Epithelial cell of prostate (primary cell): ENCODE data around the gene HNRNPM.
"Not testable (repeated sequence)": the region's sequence is repeated elsewhere in the genome, so short reads cannot be mapped to it uniquely, and the experiment has no call there.

ENCODE experiments used
- DNase-seq: peaks from one replicate; pipeline ENCODE4 v3.0.0-alpha.2; 2011; ENCODE audit warnings: low read depth, low spot score
- H3K27ac ChIP-seq: fragments of 450-650 bp; 2 replicates; pipeline ENCODE4 v1.5.1; 2017; ENCODE audit warnings: mild to moderate bottlenecking

HNRNPM gene

DNA sequence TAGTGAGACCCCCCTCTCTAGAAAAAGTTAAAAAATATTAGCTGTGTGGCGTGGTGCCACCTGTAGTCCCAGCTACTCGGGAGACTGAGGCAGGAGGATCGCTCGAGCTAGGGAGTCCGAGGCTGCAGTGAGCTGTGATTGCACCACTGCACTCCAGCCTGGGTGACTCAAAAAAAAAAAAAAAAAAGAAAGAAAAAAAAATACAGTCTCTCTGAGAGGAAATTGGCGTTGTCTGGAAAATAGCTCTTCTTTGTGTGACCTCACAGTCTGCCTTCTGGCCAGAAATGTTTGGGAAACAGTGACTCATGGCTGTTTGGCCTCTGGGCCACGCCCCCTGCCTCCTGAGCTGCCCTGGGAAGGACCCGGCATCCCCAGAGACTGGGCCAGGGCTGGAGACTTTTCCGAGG, 21.0 kb upstream of the HNRNPM start:
- no peak overlapping the region for H3K27ac ChIP-seq
- peak; percentile 63 for DNase-seq

DNA sequence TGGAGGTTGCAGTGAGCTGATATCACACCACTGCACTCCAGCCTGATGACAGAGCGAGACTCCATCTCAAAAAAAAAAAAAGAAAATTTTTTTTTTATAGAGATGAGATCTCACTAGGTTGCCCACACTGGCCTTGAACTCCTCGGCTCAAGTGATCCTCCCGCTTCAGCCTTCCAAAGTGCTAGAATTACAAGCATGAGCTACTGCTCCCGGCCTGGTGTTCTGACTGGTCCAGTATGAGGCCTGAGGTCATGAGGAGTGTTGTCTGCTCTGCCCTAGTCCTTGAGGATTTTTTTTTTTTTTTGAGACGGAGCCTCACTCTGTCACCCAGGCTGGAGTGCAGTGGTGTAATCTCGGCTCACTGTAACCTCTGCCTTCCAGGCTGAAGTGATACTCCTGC, 19.4 kb upstream of the HNRNPM start:
- not testable (repeated sequence) for DNase-seq, H3K27ac ChIP-seq

DNA sequence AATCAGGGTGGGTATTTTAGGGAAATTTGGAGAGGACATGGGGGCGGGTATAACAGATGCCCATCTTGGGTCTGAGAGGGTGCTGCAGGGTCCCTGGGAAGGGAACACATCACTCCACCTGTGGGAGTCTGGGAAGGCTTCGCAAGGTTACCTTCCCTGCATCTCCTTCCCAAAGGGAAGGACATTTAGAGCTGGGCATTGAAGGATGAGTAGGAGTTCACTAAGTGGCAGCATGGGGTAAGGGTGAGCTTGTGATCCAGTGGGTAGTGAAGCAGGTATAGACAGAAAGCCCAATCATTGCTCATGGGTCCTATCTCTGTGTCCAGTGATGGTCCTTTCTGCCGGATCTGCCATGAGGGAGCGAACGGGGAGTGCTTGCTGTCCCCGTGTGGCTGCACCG, 18.5 kb upstream of the HNRNPM start:
- no peak for DNase-seq
- H3K27ac ChIP-seq = no peak overlapping the region

DNA sequence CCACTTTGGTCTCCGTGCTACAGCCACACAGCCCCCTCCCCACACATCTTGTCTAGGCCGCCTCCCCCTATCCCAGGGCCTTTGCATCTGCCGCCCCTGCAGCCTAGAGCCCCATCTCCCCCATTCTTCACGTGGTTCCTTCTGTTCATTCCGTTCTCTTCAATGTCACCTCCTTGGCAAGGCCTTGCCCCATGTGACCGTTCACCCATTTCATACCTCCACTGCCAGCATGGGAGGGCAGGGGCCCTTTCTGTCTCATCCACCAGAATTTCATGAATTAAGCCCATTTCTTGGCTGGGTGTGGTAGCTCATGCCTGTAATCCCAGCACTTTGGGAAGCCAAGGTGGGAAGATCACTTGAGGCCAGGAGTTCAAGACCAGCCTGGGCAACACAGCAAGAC, 15.7 kb upstream of the HNRNPM start:
- no peak for DNase-seq
- H3K27ac ChIP-seq = no peak overlapping the region

DNA sequence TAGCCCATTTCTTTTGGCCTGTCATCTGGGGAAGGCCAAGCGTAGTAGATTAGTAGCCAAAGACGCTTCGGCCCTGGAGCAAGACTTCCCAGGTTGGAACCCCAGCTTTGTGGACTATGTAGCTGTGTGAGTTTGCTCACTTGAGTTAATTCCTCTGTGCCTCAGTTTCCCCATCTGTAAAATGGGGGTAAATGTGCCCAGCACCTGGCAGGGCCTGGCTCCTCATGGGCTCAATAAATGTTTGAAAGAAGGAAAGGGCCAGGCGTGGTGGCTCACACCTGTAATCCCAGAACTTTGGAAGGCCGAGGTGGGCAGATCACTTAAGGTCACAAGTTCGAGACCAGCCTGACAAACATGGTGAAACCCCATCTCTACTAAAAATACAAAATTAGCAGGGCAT, 14.9 kb upstream of the HNRNPM start:
- no peak overlapping the region for H3K27ac ChIP-seq
- DNase-seq = no peak

GRCh38 chr19:8430650-8431049, 14.1 kb upstream of the HNRNPM start:
- H3K27ac ChIP-seq = no peak overlapping the region
- no peak for DNase-seq

- no peak for DNase-seq
- H3K27ac ChIP-seq = no peak overlapping the region
Observed at GRCh38 chr19:8438236-8438635, 6.5 kb upstream of the HNRNPM start.

- H3K27ac ChIP-seq = no peak overlapping the region
- no peak for DNase-seq
Observed at GRCh38 chr19:8441725-8442544, 2.8 kb upstream of the HNRNPM start.

DNA sequence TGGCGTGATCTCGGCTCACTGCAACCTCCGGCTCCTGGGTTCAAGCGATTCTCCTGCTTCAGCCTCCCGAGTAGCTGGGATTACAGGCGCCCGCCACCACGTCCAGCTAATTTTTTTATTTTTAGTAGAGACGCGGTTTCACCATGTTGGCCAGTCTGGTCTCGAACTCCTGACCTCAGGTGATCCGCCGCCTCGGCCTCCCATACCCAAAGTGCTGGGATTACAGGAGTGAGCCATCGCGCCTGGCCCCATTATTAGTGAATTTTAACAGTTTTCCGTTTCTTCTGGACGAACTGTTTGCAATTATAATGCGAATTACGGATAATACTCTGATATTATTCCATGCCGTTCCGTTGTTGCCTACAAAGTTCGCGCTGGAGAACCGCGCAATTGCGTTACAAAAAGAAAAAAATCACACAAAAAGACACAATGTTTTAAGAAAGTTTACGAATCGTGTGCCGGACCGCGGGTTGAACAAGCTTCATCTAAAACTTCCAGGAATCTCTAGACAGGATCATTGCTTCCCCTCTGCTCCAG, 567 bp upstream of the HNRNPM start:
- DNase-seq = not testable (repeated sequence)
- peak overlapping the region; percentile 68 for H3K27ac ChIP-seq

DNA sequence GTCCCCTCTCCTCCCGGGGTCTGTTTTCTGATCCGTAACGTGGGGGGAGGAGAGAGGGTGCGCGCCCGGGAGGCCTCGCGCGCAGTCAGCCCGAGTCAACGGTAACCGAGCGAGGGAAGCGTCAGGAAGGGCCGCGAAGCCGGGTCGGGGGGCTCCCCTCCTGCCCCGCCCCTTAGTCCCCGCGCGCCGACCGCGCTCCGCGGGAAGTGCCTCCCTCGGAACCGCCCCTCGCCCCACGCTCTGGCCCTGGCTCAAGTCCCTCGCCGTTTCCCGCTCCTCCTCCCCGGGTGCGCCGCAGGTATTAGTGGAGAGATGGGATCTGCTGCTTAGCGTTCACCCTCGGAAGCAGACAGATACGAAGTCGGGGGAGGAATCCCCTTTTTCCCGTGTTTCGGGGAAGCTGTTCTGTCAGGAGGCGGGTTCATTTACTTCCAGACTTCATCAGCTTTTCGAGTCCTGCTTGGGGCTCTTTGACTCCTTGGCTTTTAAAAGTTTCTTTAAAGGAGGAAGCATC, 770 bp downstream of the HNRNPM start:
- no peak for DNase-seq
- H3K27ac ChIP-seq = peak overlapping the region; percentile 68

- DNase-seq = no peak
Observed at GRCh38 chr19:8446061-8446709, 1.4 kb downstream of the HNRNPM start.

GRCh38 chr19:8449830-8450229, 5.1 kb downstream of the HNRNPM start:
- no peak overlapping the region for H3K27ac ChIP-seq
- no peak for DNase-seq

More at GRCh38 chr19:8446061-8446709, 1.4 kb downstream of the HNRNPM start:
- H3K27ac ChIP-seq = peak overlapping the region; percentile 68

- no peak for DNase-seq
- peak overlapping the region; percentile 28 for H3K27ac ChIP-seq
Observed at GRCh38 chr19:8451377-8451776, 6.6 kb downstream of the HNRNPM start.

DNA sequence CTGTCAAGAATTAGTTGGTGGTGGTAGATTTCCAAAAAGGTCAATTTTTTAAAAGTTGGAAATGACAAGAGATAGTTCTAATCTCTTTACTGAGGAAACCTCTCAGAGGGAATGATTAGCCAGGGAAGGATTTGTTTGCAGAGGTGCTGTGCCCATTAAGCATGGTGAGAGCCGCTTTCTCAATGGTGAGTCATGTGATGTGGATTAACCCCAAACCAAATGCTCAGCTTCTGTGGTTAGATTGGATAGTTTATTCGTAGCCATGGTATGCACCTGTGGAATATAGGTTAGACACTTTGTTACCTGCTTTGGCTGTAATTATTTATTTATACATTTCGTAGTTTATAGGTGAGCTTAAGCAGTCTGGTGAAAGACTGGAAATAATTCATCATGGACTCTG, 7.1 kb downstream of the HNRNPM start:
- DNase-seq = peak; percentile 48
- peak overlapping the region; percentile 28 for H3K27ac ChIP-seq

GRCh38 chr19:8452446-8453123, 7.8 kb downstream of the HNRNPM start:
- DNase-seq = no peak
- H3K27ac ChIP-seq = no peak overlapping the region

- no peak overlapping the region for H3K27ac ChIP-seq
- no peak for DNase-seq
Observed at GRCh38 chr19:8453616-8454015, 8.8 kb downstream of the HNRNPM start.

DNA sequence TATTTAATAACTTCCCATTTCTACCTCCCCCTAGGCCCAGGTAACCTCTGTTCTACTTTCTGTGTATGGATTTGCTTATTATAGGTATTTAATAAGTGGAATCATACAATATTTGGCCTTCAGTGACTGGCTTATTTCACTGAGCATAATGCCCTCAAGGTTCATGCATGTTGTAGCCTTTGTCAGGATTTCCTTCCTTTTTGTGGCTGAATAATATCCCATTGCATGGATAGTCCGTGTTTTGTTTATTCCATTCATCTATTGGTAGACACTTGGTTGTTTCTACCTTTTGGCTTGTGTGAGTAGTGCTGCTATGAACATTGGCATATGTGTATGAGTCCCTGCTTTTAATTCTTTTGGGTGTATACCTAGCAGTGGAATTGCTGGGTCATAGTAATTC, 9.4 kb downstream of the HNRNPM start:
- no peak overlapping the region for H3K27ac ChIP-seq
- DNase-seq = no peak

DNA sequence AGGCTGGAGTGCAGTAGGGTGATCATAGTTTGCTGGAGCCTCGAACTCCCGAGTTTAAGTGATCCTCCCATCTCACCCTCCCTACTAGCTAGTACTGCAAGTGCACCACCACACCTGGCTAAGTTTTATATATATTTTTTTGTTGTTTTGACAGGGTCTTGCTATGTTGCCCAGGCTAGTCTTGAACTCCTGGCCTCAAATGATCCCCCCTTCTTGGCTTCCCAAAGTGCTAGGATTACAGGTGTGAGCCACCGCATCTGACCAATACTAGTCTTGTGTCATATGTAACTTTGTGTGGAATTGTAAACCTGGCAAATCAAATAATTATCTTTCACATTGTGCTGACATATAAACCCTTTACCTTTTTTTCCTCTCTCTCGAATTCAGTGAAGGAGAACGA, 10.2 kb downstream of the HNRNPM start:
- DNase-seq = no peak
- H3K27ac ChIP-seq = no peak overlapping the region

GRCh38 chr19:8456064-8456463, 11.3 kb downstream of the HNRNPM start:
- no peak overlapping the region for H3K27ac ChIP-seq
- DNase-seq = no peak

DNA sequence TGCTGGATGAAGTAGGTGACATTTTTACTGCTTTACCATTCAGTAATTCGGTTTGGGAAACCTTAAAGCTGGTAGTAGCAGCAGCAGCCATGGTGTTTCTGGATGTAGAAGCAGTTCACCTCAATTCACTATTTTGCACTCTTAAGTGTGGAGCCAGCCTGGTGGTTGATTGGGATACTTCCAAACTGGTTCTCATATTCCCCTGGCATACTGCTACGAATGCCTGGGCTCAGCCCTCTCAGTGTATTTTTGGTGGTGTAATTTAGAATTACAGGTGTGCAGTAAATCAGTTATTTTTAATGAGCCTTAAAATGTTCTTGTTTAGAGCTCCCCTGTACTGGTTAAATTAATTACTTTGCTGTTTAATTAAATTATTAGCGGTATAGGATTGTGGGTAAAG, 12.4 kb downstream of the HNRNPM start:
- DNase-seq = no peak
- H3K27ac ChIP-seq = no peak overlapping the region

DNA sequence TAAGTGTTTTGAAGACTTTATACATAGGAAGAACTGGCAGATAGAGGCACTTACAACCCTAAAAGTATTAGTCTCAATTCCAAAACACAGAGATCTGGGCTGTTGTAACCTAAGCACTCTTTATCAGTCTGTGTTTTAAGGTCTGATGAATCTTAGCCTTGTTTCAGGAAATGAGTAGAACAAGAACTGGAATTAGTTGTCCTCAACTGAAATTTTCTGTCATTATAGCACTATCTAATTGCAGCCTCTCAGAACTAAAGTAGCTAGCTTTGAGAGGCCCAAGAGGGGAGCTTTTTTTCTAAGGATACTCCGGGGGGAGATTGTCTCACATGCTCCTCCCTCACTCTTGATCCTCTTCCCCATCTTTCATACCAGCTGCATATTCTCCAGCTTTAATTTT, 13.1 kb downstream of the HNRNPM start:
- no peak for DNase-seq
- no peak overlapping the region for H3K27ac ChIP-seq
